Measurements from ENCODE around the gene DSC1. TPM values are rescaled to one million over a fixed set of nuclear protein-coding genes. Genes with fewer than 3 reads are reported as not detected.
"Not testable (repeated sequence)": the region's sequence is repeated elsewhere in the genome, so short reads cannot be mapped to it uniquely, and the experiment has no call there.

Gene DSC1
- total RNA-seq, 1 donor from 2014 or later = not detected

DNA sequence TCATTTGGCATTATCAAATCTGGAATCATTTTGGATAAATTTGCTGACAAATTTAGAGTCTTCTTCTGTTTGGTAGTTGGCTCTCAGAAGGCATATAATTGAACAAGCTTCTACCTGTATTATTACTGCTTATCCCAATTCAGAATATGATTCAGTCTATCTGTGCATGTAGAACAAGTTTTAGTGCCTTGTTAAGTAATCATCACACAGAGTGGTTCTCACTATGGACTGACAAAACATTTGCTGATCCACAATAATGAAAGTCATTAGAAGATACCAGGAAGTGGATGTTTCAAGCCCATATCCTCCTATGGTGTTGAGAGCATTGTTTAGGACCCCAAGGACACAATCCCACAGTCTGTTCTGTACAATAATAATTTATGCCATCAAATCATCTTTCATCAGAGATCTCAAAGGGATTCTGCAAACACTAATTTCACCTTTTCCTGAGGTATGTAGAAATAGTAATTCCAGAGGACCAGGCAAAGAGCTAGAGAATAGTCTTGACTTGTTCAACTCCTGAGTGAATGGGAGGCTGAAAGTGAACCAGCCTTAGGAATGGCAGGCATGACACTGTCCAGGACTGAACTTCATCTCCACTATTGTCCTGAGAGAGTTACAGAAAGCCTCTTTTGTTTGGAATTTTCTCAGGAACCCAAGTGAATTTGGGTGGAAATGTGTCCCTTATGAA lies 29.6 kb upstream of the DSC1 start:
- H3K27ac ChIP-seq = no peak overlapping the region
- DNase-seq (no peak), ATAC-seq (no peak)
- no peaks in the 10 kb centered on the region for H3K9me3 ChIP-seq
- intact Hi-C loops (cut with DNase I) = no loop called here
- H3K27me3 ChIP-seq (ENCODE audit: low read depth) = no peaks in the 10 kb centered on the region
- no peaks in the 10 kb centered on the region for H3K36me3 ChIP-seq
- TF ChIP-seq, protein P1, sequence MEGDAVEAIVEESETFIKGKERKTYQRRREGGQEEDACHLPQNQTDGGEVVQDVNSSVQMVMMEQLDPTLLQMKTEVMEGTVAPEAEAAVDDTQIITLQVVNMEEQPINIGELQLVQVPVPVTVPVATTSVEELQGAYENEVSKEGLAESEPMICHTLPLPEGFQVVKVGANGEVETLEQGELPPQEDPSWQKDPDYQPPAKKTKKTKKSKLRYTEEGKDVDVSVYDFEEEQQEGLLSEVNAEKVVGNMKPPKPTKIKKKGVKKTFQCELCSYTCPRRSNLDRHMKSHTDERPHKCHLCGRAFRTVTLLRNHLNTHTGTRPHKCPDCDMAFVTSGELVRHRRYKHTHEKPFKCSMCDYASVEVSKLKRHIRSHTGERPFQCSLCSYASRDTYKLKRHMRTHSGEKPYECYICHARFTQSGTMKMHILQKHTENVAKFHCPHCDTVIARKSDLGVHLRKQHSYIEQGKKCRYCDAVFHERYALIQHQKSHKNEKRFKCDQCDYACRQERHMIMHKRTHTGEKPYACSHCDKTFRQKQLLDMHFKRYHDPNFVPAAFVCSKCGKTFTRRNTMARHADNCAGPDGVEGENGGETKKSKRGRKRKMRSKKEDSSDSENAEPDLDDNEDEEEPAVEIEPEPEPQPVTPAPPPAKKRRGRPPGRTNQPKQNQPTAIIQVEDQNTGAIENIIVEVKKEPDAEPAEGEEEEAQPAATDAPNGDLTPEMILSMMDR (IDR thresholded peaks at IDR 0.05) = no peak
- H3K4me3 ChIP-seq = no peak overlapping the region
- H3K4me1 ChIP-seq = no peaks in the 10 kb centered on the region

GRCh38 chr18:31190919-31191318 lies 28.3 kb upstream of the DSC1 start:
- H3K9me3 ChIP-seq = no peaks in the 10 kb centered on the region
- ATAC-seq = peak; percentile 45 to 71

GRCh38 chr18:31189757-31190156 lies 27.1 kb upstream of the DSC1 start:
- Histone ChIP-seq H3K27me3 (ENCODE audit: low read depth) (no peaks in the 10 kb centered on the region), H3K27ac (no peak overlapping the region), H3K9me3 (no peaks in the 10 kb centered on the region), H3K4me1 (no peaks in the 10 kb centered on the region), H3K4me3 (no peak overlapping the region), H3K36me3 (no peaks in the 10 kb centered on the region)
- DNase-seq = no peak
- ATAC-seq = no peak
- intact Hi-C loops (cut with DNase I) = no loop called here
- TF ChIP-seq, protein P1 (IDR thresholded peaks at IDR 0.05) = no peak

More at GRCh38 chr18:31190919-31191318, 28.3 kb upstream of the DSC1 start:
- intact Hi-C loops (cut with DNase I) = no loop called here
- no peak overlapping the region for H3K4me3 ChIP-seq
- H3K27me3 ChIP-seq (ENCODE audit: low read depth) = no peaks in the 10 kb centered on the region
- no peaks in the 10 kb centered on the region for H3K36me3 ChIP-seq
- no peak for DNase-seq
- no peak overlapping the region for H3K27ac ChIP-seq
- TF ChIP-seq, protein P1 (IDR thresholded peaks at IDR 0.05) = no peak
- no peaks in the 10 kb centered on the region for H3K4me1 ChIP-seq

GRCh38 chr18:31185186-31185950 lies 22.7 kb upstream of the DSC1 start:
- no peaks in the 10 kb centered on the region for H3K9me3 ChIP-seq
- H3K4me3 ChIP-seq = no peak overlapping the region
- TF ChIP-seq, protein P1 (IDR thresholded peaks at IDR 0.05) = no peak
- intact Hi-C loops (cut with DNase I) = no loop called here
- H3K27me3 ChIP-seq (ENCODE audit: low read depth) = no peaks in the 10 kb centered on the region
- DNase-seq (no peak), ATAC-seq (no peak)
- no peaks in the 10 kb centered on the region for H3K36me3 ChIP-seq
- H3K27ac ChIP-seq = no peak overlapping the region
- no peaks in the 10 kb centered on the region for H3K4me1 ChIP-seq

DNA sequence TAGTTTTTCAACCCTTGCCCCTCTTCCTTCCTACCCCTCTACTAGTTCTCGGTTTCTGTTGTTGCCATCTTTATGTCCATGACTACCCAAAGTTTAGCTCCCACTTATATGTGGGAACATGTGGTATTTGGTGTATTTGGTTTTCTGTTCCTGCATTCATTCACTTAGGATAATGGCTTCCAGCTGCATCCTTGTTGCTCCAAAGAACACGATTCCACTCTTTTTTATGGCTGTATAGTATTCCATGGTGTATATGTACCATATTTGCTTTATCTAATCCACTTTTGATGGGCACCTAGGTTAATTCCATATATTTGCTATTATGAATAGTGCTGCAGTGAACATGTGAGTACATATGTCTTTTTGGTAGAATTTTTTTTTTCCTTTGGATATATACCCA lies 20.6 kb upstream of the DSC1 start:
- H3K4me1 ChIP-seq = no peaks in the 10 kb centered on the region
- intact Hi-C loops (cut with DNase I) = no loop called here
- no peak overlapping the region for H3K27ac ChIP-seq
- TF ChIP-seq, protein P1 (IDR thresholded peaks at IDR 0.05) = no peak
- no peak for ATAC-seq
- no peaks in the 10 kb centered on the region for H3K9me3 ChIP-seq
- no peak overlapping the region for H3K4me3 ChIP-seq
- DNase-seq = no peak
- H3K27me3 ChIP-seq (ENCODE audit: low read depth) = no peaks in the 10 kb centered on the region
- no peaks in the 10 kb centered on the region for H3K36me3 ChIP-seq

DNA sequence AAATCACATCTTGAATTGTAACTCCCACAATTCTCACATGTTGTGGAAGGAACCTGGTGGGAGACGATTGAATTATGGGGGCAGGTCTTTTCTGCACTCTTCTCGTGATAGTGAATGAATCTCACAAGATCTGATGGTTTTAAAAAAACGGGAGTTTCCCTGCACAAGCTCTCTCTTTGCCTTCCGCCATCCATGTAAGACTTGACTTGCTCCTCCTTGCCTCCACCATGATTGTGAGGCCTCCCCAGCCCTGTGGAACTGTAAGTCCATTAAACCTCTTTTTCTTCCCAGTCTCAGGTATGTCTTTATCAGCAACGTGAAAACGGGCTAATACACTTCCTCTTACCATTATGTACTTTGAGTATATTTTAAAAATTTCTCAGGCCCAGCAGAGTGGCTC lies 14.7 kb upstream of the DSC1 start:
- H3K4me3 ChIP-seq; H3K9me3 ChIP-seq; intact Hi-C loops (cut with DNase I); H3K4me1 ChIP-seq; DNase-seq; ATAC-seq; H3K36me3 ChIP-seq; H3K27ac ChIP-seq; H3K27me3 ChIP-seq (ENCODE audit: low read depth): not testable (repeated sequence)

Measured in lower lobe of right lung (tissue), 2 donors.